AG08395 (cell line): ENCODE results near the gene ASCC2.
A peak's percentile ranks its signal among the peaks of the same experiment; 100 is the strongest.
"Not testable (repeated sequence)": the region's sequence is repeated elsewhere in the genome, so short reads cannot be mapped to it uniquely, and the experiment has no call there.

Experiments
- DNase-seq: peaks from one replicate; pipeline ENCODE4 v3.0.0; 2012; ENCODE audit warnings: mixed read lengths, low spot score

Gene ASCC2, protein sequence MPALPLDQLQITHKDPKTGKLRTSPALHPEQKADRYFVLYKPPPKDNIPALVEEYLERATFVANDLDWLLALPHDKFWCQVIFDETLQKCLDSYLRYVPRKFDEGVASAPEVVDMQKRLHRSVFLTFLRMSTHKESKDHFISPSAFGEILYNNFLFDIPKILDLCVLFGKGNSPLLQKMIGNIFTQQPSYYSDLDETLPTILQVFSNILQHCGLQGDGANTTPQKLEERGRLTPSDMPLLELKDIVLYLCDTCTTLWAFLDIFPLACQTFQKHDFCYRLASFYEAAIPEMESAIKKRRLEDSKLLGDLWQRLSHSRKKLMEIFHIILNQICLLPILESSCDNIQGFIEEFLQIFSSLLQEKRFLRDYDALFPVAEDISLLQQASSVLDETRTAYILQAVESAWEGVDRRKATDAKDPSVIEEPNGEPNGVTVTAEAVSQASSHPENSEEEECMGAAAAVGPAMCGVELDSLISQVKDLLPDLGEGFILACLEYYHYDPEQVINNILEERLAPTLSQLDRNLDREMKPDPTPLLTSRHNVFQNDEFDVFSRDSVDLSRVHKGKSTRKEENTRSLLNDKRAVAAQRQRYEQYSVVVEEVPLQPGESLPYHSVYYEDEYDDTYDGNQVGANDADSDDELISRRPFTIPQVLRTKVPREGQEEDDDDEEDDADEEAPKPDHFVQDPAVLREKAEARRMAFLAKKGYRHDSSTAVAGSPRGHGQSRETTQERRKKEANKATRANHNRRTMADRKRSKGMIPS

DNA sequence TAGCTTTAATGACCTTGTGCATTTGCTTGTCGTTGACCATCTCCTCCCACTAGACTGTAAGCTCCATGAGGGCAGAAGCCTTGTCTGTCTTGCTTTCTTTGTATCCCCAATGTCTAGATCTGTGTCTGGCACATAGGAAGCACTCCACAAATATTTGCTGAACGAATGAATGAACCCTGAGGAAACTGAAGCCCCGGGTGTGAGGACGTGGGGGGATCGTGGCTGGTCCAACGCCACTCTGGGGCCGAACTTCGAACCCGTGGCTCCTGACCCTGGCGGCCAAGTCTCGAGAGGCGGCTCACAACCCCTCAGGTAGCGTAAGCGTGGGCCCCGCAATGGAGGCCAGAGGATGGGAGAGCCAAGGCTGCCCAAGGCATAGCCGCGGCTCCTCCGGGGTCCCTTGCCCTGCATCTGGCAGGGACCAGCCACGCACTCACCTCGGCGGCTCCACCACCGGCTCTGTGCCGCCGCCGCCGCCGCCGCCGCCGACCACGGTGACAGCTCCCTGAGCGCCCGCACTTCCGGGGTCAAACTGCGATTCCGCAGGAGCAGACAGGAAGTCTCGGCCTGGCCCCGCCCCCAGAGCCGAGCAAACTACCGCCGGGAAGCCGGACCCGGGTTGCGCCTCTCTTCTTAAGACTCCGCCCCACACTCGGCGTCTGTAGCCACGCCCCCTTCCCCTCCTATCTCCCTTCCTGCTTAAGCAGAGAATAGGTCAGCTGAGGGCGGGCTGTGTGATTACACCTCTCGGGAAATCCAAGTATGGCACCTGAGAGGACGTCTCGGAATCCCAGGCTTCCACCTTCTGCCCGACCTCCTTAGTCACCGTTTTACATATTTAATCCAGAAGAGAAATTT is at the start of gene ASCC2:
TSS of gene ASCC2 (minus strand) at position 534 of the 858 bp plus-strand sequence. CDS start 5,949 bp downstream, outside the sequence.
- DNase-seq: peak; percentile 97

DNA sequence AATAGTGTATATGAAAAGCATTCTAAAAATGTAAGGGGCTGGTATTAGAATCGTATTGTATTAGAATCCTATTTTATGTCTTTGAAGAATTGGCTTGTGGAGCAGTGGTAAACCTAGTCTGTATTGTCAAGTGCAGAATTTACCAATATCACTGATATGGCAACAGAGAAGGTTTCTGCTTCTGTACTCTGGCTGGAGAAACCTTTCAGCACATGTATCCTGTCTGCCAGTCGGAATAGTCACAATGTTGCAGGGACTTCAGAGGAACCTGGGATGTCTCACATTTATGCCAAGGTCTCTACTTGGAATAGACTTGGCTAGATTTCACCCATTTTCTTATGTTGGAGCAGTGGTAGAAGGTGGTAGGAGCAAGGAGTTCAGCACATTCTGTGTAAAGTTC is 49.3 kb upstream of the ASCC2 start:
- DNase-seq: no peak

DNA sequence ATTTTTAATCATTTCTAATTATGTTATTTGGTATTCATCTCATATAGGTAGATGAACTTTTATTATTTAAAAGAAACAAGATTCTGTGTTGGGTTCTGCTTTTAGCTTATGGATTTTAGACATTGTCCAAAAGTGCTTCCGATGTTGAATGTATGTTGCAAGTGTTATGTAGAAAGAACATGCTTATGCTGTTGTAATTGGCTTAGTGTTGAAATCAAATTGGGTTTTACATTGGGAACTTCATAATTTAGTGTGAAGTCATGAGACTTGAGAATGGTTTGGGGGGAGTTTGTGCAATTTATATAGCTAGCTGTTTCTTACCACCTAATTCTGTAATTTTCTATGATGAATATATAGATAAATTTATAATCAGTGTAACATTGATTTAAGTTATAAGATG is 48.5 kb upstream of the ASCC2 start:
- DNase-seq: no peak

DNA sequence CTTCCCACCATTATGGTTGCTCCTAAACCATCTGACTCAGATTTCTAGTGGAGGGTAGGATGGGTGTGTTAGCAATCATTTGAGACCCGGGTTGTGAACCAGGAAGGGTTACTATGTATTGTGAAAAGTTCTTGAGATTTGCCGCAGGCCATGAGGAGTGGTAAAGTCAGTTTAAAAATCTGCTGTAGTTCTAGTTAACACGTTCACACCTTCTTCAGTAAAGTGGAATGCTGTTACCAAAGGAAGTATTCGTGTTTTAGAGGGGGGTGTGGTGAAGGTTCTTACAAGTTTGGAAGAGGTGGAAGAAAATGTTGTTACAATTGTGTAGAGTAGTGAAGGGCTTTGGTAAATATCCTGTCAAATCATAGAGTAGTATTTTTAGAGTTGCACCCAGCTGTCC is 47.5 kb upstream of the ASCC2 start:
- no peak for DNase-seq

DNA sequence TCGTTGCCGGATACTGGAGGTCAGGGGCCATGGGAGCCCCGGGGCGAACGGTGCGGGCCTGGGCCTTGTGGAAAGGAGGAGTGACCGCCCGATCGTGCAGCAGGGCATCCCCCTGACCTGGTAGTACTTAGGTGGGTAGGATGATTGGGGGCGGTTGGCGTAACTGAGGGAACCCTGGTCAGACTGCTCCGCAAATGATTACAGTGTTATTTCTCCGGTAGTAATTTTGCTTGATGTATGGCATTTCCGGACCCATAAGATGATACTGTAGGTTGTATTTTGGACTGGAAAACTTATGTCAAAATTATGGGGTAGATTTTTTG is 45.7 kb upstream of the ASCC2 start:
- no peak for DNase-seq

DNA sequence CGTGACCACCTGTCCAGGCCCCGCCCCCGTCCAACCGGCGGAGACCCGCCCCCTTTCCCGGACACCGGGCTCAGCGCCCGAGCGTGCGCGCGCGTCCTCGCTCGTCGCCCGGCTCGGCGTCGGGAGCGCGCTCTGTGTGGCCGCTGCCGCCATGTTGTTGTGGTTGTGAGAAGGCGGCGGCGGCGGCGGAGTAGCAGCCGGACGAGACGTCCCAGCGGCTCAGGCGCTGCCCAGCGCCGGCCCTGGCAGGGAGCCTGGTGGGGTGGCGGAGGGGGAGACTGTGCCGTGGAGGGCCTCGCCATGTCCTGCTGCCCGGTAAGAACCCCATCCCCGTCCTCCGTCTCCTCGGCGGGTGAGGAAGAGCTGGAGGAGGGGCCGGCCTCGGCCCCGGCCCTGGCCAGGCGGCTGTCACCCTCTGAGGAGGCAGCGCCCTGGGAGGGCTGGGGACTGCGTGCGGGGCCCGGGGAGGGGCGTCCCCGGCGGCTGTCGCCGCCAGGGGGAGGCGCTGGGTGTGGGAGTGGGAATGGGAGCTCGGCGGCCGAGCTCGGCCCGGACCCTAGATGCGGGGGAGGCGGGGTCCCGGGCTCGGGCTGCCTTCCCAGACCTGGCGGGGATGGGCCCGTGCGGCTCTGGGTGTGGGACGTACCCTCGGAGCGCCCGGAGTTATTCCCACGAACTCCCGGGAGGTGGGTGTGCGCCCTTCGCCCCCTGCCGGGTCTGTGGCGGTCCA is 45.1 kb upstream of the ASCC2 start, which contains the start of gene MTMR3:
TSS of gene MTMR3 (plus strand) at position 130 of the 730 bp plus-strand sequence. CDS start 87,886 bp downstream, outside the sequence.
- DNase-seq: peak; percentile 81

DNA sequence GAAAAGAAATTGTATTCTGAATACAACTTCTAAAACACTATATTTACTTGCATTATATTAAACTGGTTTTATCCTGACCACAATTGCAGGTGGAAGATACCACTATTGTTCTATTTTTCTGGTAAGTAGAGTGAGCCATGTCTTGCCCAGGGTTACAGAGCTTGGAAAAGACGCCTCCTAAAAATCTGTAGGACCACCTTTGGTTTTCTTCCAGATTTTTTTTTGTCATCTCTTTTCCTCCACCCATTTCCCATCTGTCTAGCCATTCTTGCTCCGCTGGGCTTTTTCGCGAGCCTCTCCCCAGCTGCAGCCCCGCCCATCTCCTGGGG is 44.6 kb upstream of the ASCC2 start:
- no peak for DNase-seq

DNA sequence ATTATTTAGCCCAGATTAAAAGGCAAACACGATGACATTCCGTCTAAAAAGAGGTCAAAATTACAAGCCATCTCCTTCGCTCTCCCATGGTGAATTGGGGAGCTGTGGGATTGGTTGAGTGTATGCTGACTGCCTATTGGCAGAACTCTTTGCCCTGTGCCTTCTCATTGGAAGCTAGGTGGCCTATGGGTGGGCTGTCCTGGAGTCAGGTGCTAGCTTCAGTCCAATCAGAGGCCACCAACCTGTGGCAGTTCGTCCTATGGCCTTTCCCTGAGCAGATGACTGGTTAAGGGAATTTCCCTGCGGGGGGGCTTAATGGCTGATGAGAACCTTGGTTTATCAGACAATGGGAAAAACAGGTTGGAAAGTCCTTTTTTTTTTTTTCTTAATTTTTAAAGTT is 41.7 kb upstream of the ASCC2 start:
- DNase-seq: no peak

DNA sequence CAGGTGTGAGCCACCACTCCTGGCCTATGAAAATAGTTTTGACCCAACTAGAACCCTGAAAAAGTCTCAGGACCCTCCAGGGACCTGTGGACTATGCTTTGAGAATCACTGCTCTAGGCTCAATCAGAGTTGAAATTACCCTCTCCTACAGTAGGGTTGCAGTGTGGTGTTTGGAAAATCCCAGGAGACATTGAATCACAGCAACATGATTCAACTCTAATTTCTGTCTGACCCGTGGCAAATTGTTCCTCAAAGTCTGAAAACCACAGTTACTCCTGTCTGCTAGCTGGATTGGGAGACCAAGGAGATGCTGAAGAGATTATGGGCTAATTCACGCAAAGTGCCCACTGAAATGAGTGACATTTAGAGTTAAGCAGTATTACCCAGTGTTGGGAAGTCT is 39.5 kb upstream of the ASCC2 start:
- peak; percentile 76 for DNase-seq

DNA sequence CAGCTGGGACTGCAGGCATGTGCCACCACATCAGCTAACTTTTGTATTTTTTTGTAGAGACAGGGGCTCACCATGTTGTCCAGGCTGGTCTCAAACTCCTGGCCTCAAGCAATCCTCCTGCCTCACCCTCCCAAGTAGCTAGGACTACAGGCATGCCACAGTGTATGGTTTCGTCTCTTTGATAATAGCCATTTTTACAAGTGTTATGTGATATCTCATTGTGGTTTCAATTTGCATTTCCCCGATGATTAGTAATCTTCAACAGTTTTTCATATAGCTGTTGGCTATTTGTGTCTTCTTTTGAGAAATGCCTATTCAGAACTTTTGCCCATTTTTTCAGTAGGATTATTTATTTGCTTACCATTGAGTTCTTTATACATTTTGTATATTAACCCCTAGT is 35.9 kb upstream of the ASCC2 start:
- no peak for DNase-seq

DNA sequence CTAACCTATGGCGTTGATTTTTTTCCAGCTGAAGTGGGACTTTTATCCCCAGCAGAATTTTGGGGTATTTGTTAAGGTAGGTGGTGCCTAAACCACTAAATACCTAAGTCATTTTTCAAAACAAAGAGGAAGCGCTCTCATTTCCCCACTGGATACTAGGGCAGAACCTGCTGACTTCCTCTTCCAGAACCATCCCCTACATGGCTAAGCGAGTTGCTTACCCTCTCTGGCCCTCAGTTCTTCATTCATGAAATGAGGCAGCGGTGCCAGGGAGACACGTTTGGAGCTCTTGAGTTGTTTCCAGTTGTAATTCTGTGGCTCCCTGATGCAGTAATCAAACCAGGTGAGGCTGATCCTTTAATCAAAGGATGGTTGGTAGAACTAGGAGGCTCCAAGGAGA is 34.9 kb upstream of the ASCC2 start:
- DNase-seq: no peak

DNA sequence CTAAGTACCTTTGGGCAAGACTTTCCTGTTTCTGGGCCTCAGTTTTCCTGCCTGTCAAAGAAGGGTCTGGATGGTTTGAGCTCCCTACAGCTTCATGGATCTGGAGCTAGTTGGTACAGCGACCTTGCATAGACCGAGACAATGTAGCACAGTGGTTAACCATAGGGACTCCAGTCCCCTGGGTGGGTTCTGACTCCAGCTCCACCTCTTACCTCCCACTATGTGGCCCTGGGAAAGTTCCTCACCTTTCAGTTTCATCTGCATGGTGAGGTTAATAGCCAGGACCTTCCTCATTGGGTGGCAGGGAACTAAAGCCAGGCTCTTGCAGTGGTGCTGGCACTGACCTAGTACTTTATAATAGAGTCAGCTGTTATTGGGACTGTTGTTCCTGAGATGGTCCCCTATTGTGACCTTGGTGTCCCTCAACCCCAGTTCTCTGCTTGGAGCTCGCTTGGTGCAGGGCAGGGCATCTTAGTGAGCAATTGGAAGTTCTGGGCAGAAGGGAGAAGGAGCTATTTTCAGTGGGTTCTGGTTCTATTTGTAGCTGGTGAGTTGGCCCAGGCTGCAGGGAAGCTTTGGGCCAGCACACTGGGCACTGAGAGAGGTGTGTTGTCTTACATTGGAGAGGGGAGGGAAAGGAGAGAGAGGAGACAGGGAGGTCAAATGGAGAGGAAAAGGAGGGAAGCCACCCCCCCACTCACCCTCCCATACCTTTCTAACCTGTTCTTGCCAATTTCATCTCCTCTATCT is 34.2 kb upstream of the ASCC2 start:
- no peak for DNase-seq

DNA sequence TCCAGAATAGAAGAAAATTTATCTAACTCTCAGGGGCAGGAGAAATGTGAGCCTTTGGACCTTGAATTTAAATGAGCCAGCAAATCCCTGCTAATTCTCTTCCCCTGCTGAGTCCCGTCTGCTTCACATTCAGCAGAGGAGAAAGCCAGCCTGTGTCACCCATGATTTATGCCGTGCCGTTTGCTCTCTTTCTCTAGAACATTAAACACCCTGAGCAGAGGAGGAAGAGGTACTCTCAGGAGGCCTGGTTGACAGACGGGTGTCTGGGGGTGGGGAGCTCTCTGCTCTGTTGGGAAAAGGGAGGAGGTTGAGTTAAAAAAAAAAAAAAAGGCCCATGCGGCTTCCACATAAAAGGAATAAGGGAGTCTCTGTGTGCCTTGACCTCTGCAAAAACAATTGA is 33.6 kb upstream of the ASCC2 start:
- no peak for DNase-seq

DNA sequence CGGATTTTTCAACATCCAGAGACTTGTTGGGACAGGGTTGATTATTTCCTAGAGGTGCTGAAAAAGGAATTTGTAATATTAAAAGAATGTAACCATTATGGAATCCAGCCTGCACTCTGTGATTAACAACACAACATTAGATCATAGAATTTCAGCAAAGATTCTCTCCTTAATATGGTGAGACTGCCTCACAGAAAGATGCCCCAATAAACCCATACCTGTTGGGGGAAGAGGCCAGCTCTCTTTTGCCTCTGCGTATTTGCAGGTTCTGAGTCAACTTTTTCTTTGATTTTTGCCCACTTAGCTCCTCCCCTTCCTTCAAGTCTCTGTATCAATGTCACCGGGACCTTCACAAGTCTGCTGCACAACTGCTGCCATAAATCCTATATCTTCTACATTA is 32.5 kb upstream of the ASCC2 start:
- DNase-seq: peak; percentile 36

DNA sequence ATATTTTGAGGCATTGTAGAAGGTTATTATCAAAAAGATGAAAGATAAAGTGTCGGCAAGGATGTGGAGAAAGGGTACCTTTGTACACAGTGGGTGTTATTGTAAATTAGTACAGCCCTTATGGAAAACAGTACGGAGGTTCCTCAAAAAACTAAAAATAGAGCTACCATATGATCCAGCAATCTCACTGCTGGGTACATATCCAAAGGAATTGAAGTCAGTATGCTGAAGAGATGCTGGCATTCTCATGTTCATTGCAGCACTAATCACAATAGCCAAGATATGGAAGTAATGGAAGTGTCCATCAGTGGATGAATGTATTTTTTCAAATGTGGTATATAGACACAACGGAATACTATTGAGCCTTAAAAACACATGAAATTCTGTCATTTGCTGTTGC is 29.8 kb upstream of the ASCC2 start:
- DNase-seq: no peak

DNA sequence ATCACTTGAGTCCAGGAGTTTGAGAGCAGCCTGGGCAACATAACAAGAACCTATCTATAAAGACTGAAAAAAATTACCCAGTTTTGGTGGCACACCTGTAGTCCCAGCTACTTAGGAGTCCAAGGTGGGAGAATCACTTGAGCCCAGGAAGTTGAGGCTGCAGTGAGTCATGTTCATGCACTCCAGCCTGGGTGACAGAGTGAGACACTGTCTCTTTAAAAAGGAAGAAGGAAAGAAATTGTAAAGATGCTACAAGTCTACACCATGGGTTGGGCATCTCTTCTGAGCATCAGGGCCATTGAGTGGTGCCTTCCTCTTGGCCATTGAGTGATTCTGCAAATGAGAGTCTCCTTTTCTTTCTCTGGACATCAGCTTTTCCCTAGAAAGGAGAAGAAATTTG is 29.2 kb upstream of the ASCC2 start:
- no peak for DNase-seq

DNA sequence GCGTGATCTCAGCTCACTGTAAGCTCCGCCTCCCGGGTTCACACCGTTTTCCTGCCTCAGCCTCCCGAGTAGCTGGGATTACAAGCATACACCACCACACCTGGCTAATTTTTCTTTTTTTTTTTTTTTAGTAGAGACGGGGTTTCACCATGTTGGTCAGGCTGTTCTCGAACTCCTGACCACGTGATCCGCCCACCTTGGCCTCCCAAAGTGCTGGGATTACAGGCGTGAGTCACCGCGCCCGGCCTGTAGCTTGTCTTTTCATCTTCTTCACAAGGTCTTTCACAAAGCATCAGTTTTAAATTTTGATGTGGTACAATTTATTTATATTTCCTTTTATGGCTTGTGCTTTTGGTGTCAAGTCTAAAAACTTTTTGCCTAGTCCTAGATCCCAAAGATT is 27.5 kb upstream of the ASCC2 start:
- not testable (repeated sequence) for DNase-seq

DNA sequence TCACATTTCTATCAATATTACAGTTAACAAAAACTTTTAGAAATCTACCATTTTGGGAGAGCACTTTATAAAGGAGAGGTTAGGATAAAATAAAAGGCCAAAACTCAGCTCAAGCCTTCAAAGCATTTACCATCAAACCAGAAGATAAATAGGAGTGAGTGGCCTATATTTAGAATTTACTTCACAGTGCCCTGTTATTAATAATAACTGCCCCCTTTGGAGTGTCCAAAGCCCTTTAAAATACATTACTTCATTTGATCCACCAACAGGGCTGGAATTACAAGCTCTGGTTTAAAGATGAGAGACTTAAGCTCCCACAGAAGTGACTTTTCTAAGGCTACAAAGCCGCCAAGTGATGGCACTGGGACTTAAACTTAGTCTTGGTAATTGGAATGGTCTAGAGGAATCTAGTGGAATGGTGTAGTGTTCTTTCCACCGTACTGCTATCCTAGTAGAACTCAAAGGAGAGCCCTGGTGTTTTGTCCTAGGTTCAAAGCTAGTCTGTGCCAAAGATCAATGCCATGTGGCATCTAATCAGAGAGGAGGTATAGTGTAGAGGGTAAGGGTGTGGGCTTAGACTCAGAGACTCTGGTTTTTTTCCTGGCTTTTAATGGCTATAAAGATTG is 23.7 kb upstream of the ASCC2 start:
- no peak for DNase-seq

DNA sequence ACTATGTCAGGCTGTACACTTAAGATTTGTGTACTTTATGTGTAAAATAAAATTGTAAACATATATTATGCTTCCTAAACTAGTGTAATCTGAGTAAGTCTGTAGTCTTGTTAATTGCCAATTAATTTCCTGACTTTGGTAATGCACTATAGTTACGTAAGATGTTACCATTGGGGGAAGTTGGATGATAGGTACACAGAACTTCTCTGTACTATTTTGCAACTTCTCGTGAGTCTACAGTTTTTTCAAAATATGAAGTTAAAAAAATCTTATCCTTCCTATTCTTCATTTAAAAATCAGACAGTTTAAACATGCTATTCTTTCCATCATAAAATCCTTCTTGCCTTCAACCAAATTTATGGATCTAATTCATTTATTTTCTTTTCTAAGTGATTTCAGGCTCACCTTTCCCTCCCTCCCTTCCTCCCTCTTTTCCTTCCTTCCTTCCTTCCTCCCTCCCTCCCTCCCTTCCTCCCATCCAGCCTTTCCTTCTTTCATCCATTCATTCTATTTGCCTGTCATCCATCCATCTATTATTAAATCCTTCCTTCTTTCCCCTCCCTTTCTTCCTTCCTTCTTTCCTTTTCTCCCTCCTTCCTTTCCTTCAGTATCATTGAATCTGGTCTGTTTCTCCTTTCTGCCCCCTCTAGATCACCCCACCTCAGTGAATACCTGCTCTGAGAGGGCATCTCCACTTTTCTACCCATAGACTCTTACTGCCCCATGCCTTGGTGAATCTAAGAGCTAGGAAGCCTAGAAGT is 22.1 kb upstream of the ASCC2 start:
- no peak for DNase-seq

DNA sequence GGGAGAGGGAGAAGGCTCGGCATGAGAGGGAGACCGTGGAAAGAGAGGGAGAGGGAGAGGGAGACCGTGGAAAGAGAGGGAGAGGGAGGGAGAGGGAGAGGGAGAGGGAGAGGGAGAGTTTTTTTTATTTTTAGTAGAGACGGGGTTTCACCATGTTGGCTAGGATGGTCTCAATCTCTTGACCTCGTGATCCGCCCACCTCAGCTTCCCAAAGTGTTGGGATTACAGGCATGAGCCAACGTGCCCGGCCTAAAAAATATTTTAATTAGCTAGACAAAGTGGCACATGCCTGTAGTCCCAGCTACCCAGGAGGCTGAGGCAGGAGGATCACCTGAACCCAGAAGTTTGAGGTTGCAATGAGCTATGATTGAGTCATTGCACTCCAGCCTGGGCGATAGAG is 21.0 kb upstream of the ASCC2 start:
- DNase-seq: not testable (repeated sequence)
